Stimulated activated CD8-positive, alpha-beta memory T cell treated with anti-CD3 and anti-CD28 coated beads, Interleukin-7, amount 100 ng/mL, for 4 hours (primary cell): ENCODE measurements around the gene ALDOB.

Experiments used
- DNase-seq, 2 donors: peaks; one replicate each; pipeline ENCODE4 v3.0.0-alpha.2; 2020; ENCODE audit warnings: low read depth in 2 of 2

Gene ALDOB

DNA sequence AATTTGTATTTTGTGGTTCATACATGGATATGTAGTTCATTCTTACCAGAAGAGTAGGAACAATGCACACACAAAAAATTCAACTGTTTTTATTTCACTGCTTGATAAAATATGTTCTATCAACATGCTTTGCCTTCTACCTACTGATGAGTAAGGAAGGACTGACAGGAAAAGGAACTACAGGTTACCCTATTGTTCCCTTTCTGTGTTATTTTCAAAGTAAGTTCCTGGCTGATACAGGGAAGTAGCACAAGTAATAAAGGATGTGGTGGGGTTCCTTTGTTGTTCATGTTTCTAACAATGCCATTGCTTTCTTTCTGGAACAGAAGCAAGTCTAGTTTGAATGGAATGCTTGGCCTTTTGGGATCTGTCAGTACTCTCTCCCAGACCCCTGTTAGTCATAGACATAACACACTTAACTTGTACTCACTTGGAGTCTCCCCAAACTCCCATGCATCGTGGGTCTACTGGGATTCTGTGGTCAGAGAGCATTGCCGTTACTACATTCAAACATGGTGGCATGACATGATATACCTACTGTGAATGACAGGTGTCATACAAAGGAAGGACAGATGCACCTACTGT, 20.2 kb upstream of the ALDOB start:
- no peak for DNase-seq

DNA sequence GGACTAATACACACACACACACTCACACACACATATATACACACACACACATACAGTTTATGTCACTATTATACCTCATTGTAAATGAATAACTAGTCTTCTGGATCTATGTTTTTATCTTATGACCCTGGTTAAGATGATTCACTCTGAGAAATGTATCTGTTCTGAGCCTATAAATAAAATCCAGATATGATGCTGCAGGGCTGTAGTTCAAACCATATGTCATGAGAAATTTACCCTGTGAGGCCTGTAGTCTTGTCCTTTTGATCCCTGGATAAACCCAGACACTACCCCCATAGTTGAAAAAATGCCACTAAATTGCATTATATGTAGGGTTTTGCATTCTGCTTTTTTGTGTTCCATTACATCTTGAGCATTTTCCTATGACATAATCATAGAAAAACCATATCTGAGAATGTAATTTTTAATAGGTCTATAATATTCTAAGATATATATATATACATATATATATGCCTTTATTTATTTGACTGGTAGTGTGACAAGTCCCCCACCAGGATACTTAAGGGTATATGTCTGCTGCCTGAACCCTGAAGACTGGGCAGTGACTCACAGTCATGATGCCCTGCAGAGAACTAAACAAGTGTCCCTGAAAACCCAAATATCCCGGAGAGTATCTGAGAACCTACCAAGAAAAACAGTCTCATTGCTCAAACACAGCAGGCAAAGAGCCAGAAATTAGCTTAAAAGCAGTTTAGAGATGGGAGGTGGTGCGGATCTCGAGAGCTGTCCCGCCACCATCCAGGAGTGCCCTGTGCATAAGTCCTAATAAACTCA, 18.4 kb upstream of the ALDOB start:
- DNase-seq, result no peak

DNA sequence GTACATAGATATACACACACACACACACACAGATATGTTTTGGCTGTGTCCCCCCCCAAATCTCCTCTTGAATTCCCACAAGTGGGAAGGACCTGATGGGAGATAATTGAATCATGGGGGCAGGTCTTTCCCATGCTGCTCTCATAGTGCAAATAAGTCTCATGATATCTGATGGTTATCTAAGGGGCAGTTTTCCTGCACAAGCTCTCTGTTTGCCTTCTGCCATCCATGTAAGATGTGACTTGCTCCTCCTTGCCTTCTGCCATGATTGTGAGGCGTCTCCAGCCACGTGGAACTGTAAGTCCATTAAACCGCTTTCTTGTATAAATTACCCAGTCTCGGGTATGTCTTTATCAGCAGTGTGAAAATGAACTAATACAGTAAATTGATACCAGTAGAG, 15.9 kb upstream of the ALDOB start:
- DNase-seq, result no peak

DNA sequence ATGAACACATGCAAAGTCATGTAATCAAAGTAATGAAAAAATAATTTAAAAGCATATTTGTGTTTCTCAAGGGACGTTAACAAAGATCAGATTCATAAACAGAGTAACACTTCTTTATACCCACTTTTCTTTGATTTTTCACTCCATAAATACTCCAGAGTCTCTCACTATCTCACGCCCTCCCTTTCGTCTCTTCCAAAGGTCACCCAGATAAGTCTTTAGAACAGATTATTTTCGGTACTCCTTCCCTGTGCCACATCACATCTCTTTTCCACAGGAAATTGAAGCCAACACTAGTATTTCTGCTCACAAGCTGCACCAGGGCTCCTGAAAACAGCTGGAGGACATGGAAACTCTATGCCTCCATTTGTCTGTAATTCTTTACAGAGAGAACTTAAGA, 15.4 kb upstream of the ALDOB start:
- DNase-seq, result no peak

DNA sequence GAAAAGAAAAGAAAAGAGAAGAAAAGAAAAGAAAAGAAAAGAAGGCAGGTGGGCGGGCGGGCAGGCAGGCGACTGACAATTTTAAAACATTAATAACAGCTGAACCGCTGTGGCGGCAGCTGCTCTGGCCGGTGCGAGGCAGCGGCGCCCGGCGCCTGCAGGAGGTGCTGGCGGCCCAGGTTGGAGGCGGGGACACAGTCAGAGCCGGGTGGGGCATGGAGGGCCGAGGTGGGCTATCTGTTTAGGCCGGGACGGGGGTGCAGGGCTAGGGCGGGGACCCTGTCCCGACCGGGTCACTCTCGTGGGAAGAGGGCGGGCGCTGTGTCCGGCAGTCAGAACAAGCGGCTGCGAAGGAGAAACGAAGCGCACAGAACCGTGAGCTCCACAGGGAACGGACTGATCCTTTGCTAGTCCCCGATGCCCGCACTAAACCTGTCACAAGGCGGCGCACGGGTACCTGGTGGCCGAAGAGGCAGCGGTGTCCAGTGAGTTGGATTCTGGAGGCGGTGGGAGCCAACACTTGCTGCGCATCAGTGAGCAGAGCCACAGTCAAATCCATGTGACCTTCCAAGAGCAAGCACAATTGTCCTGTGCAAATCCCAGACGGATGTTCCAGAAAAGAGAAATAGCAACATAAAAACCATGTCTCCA, 13.6 kb upstream of the ALDOB start:
- DNase-seq, result peak in 1 of 2 donors; percentile 30

DNA sequence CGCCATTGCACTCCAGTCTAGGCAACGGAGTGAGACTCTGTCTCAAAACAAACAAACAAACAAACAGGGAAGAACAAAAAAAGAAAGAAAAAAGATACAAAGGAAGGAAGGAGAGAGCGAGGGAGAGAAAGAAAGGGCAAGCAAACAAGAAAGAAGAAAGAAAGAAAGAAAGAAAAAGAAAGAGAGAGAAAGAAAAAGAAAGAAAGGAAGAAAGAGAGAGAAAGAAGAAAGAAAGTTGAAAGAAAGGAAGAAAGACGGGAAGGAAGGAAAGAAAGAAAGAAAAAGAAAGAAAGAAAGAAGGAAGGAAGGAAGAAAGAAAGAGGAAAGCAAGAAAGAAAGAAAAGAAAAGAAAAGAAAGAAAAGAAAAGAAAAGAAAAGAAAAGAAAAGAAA, 13.1 kb upstream of the ALDOB start:
- DNase-seq, result no peak

DNA sequence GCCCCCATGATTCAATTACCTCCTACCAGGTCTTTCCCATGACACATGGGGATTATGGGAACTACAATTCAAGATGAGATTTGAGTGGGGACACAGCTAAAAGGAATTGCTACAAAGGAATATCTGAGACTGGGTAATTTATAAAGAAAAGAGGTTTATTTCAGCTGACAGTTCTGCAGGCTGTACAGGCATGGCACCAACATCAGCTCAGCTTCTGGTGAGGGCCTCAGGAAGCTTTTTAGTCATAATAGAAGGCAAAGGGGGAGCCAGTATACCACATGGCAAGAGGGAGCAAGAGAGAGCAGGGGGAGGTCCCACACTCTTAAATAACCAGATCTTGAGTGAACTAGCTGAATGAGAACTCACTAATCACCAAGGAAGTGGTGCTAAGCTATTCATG, 11.2 kb upstream of the ALDOB start:
- no peak for DNase-seq

DNA sequence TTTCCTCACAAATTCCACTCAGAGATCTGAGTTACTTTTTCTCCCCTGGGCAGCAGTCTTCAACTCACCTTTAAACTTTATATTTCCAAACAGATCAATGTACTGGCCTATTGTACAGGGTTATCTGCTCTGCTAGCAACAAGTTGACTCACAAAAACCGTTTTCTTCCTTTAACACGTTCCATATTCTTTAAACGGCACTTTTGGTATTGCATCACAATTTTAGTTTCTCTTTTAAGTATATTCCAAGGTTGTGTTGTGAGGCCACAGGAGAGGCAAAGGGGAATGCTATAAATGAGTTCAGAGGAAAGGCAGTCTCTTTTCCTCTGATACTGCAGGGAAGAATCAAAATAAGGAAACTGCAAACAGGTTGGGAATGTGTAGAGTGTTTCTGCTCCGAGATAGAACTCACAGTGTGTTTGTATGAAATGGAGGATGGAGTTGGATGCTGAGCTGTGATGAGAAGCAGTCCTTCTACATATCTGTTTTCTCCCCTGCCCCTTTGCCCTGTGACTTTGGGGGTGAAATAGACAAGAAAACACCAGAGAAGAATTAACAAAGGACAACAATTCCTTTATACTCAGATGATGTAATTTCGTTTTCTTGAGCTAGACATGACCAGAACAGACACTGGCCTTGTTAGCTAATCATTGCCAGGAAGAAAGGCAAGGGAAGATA, 9.9 kb upstream of the ALDOB start:
- no peak for DNase-seq

DNA sequence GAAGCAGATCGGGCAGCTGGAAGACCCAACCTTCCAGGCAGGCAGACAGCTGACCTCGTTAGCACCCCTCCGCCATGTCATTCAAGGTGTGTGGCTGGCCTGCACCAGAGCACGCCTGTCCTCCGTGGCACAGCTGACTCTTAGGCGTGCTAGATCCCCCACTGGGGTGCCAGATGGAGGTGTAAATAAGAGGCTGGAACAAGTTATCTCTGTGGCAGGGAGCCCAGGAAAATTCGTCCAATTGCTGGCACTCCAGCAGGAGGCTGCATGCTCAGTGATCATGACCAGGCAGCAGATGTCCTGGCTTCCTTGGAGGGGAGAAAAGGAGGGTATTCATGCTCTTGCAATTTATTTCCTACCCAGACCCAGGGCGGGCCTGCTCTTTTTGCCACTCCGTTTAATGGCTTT, 7.8 kb upstream of the ALDOB start:
- DNase-seq, result no peak

DNA sequence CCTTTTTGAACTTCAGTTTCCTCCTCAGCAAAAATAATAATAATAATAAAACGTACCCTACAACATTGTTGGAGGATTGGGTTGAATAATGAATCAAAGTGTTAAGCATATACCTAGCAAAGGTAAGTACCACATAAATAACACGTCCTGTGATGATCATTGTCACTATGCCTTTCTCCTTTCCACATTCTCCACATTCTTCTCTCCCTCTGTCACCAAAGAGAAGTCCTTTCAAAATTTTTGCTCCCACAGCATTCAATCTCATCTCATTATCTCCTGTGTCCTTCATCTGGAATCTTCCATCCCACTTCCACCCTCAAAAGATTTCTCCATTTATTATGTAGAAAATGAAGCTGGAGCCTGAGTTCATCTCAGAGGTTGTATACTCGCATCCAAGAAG, 7.2 kb upstream of the ALDOB start:
- no peak for DNase-seq

DNA sequence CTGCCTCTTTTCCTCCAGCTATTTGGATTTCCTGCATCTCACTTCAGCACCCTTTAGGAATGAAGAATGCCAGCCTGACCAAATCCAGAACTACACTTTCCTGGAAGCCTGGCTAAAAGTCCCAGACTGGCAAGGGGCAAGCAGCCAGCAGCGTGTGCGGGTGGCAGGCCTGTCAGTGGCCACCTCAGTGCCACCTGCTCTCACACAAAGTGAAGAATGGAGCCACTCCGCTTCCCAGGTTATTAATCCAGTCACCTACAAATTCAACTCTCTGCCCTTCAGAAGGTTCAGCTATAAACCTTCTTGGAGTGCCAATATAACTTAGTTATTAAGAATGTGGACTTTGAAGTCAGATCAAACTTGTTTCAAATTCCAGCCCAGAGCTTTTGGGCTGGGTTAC, 6.7 kb upstream of the ALDOB start:
- no peak for DNase-seq

DNA sequence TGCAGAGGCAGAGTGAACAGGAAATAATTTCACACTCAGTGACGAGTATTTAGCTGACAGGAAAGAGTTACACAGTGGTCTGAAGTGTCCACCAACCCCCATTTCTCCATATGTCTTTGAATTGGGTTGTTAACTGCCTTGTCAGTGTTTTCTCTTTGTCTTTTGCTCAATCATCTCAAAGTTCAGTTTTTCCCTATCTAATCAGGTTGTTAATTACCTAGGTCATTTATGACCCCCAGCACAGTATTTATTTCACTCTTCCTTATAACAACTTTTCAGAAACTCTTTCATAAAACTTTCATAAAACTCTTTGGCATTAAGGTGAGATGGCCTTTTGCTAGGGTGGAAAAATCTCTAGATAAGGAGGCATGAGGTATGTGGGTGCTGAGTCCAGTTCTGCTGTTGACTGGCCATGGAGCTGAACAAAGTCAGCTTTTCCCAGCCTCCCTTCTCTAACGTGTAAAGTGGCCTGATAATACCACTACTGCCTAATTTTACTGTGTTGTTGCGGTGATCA, 5.2 kb upstream of the ALDOB start:
- DNase-seq, result no peak

DNA sequence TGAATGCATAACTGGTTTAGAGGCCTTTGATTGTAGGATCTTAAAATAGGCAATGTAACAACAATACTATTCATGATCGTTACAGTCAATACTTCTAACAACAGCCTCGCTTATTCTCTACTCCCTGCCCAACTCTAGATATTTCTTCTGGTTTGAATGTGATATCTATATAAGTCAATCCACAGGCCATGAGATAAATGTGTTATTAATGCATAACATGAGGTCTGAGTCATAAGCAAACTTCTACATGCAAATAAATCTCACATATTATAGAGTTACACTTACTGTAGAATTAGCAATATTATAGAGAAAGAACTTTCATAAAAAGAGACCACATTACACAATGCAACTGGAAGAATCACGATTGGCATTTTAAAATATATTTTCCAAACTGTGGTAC, 2.9 kb upstream of the ALDOB start:
- no peak for DNase-seq

DNA sequence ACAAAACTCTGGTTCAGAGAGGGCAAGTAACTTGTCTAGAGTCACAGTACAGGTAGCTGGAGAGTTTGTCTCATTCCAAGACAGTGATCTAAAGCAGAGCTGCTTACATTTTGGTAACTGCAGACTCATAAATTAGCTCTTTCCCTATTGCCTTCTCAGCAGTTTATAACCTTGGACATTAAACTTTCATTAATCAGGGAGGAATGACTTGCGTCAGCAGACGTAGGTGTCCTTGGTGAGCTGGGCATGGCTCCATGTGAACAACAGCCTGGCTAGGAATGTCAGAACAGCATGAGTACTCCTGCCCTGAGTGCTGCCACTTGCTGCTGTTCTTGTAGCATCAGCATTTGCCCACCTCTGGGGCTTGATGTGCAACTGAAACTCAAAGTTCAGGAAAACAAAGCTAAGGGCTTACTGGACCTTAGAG, 2.2 kb upstream of the ALDOB start:
- DNase-seq, result no peak

DNA sequence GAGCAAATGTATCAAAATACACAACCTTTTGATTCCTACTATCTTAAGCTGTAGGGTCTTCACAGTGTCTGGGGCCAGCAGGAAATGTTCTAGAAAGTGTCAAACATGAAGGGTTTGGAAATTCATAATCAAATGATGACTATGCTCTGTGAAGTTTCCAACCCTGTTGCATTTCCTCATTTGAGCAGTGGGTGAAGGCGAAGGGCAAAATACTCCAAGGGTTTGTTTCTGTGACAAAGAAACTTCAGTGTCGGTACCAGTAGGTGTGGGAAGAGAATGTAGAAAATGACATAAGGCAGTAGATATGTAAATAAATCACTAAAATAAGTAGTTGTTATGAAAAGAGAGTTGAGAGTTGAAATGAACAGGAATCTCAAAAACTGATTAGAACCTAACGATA, 576 bp downstream of the ALDOB start:
- no peak for DNase-seq

DNA sequence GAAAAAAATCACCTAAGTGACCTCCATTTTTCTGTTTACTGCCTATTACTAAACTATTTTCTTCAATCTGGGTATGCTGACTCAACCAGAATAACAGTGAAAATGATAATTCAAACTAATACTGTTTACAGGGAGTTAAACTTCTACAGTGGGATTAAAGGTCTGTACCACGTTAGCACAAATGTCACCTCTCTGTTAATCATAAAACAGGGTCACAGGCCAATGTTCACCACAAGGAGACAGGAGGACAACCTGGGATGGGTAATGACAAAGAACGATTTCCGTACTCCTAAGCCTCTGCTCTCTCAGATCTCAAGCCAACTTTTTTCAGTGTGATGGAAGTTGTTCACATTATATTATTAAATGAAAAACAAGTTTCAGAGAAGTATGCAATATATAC, 2.3 kb downstream of the ALDOB start:
- DNase-seq, result no peak

DNA sequence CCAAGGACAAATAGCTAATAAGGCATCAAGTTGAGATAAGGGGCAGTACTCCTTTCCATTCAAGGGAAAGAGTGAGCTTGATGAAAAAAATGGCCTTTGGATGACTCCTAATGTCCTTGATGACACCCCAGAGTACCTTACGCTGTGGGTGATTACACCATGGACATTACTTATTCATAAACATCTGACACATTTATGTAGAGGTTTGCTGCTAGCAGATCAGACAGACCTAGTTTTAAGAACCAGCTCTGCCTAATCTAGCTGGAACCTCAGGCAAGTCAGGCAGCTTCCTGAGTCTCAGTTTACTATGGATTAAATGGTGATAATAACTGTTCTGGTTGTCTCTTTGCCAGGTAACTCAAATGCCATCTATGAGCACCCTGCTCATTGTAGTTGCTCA, 2.8 kb downstream of the ALDOB start:
- DNase-seq, result no peak

DNA sequence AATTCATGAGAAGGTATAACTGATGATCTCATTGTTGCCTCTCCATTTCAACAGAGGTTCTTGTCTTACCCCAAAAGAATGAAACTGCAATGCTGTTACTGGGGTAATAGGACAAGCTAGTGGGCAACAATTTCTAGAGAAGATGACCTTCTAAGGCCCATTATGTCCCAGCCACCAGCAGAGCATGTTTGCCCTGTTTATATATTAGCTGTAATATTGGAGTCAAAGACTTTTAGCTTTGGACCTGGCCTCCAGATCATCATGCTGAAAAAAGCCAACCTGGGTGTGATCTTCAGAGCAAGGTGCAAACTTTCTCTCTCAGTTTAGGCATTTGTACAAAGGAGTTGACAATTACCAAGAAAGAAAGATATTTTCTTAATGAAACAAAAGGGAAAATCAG, 3.4 kb downstream of the ALDOB start:
- DNase-seq, result no peak

DNA sequence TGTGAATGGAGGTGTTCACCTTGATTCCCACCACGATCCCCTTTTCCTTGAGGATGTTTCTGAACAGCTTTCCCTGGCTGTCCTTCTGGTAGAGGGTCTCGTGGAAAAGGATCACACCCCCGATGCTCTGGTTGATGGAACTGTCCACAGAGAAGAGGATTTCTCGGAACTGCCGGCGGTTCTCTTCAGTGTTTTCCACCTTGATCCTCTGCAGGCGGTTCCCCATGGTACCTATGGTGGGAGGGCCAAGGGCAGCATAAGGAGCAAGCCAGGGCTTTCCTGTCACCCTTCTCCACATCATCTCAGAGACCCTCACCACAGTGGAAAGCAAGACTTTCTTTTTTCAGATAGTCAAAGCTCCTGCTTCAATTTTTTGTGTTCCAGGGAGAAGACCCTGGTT, 5.8 kb downstream of the ALDOB start:
- no peak for DNase-seq

DNA sequence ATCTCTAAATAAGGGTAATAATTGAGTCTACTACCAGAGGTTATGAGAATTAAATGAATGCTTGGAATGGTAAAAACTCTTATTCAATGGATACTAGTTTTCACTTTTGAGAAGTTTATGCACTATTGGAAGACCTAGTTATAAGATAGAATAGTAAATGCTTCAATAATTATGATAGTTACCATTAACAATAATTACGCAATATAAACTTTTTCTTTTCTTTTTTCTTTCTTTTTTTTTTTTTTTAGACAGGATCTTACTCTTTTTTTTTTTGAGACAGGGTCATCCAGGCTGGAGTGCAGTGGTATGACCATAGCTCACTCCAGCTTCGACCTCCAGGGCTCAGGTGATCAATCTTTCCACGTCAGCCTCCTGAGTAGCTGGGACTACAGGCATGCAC, 6.7 kb downstream of the ALDOB start:
- no peak for DNase-seq

DNA sequence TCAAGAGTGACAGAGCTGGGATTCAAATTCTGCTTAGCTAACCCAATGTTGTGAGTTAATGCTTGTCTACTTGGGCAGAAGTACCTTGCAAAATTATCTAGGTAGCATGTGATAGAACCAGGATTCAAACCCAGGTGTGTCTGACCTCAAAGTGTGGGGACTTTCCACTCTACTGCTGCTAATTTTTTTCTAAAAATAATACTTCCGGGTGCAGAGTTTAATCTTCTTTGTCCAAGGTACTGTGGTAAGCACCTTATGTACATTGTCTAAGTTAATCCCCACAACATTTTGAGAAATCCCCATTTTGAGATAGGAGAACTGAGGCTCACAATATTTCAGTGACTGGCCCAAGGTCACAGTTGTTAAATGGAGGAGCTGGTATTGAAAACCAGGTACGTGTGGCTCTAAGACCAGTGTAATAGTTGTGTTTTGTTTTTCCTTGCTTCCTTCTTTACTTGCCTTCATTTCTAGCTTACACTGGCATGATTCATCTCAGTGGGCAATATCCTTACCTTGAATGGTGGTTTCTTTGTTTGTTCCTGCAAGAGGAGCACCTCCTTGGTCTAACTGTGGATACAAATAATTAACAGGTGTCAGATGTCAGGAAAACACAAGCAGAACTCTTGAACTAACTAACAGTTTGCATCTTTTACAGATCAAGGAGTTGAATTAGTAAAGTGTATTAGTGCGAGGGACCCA, 7.5 kb downstream of the ALDOB start:
- no peak for DNase-seq

DNA sequence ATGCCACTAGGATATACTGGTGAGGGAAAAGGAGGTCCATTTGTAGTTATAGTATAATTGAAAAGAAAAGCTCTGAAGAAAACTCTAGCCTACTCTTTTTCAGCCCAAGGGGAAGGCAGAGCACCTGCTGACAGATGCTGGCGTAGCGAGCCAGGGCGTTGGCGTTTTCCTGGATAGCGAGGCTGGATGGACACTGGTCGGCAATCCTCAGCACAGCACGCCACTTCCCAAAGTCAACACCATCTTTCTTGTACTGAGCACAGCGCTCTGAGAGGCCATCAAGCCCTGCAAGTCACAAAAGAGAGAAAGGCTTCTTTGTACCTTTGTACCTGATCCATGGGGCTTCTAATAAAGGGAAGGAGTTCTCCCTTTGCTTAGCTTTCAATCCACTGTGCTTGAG, 8.2 kb downstream of the ALDOB start:
- no peak for DNase-seq
